ENCODE results near the gene TPM2. TPM values are rescaled to one million over a fixed set of nuclear protein-coding genes. Genes with fewer than 3 reads are reported as not detected.

Gene TPM2
- total and polyA plus RNA-seq, 8 donors, result 11.3 to 227 (median 23.4) TPM

DNA sequence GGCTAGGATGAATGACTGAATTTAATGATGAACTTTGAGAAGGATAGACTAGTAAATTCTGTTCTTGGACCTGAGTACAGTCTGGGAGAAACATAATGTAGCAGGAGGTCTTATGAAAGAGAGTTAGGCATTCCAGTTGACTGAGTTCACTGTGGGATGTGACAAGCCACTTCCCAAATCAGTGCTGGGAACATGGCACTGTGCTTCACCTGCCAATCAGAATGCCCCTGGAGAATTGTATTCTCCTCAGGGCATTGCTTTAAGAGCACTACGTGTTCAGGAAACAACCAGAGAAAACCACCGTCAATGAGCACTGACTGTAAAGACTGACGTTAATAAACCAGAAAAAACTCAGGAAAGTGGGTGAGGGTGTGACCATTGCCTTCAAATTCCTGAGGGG is 30.4 kb downstream of the TPM2 start:
- WGBS, 2 donors, result 58 to 60% methylated on average over 3 of the region's 3 CpGs
- H3K36me3 ChIP-seq, result no peaks in the 10 kb centered on the region
- intact Hi-C loops (cut with DNase I), result no loop called here
- TF ChIP-seq, protein P1, sequence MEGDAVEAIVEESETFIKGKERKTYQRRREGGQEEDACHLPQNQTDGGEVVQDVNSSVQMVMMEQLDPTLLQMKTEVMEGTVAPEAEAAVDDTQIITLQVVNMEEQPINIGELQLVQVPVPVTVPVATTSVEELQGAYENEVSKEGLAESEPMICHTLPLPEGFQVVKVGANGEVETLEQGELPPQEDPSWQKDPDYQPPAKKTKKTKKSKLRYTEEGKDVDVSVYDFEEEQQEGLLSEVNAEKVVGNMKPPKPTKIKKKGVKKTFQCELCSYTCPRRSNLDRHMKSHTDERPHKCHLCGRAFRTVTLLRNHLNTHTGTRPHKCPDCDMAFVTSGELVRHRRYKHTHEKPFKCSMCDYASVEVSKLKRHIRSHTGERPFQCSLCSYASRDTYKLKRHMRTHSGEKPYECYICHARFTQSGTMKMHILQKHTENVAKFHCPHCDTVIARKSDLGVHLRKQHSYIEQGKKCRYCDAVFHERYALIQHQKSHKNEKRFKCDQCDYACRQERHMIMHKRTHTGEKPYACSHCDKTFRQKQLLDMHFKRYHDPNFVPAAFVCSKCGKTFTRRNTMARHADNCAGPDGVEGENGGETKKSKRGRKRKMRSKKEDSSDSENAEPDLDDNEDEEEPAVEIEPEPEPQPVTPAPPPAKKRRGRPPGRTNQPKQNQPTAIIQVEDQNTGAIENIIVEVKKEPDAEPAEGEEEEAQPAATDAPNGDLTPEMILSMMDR (IDR thresholded peaks at IDR 0.05), result no peak
- FAIRE-seq, result no peak
- peak overlapping the region in 2 of 4 donors; percentile 95 to 97 for H3K4me3 ChIP-seq
- ATAC-seq, result no peak
- peak overlapping the region in 3 of 4 donors; percentile 94 to 100 (median 100) for H3K27ac ChIP-seq
- H3K27me3 ChIP-seq, result no peaks in the 10 kb centered on the region
- H3K9me3 ChIP-seq, result no peaks in the 10 kb centered on the region
- DNase-seq, result no peak
- H3K4me1 ChIP-seq, result peaks cover 23 to 29% (median 29%) of the 10 kb centered on the region in 3 donors

- Histone ChIP-seq H3K36me3 (no peaks in the 10 kb centered on the region), H3K4me3 (peak overlapping the region; percentile 76 to 97 (median 90)), H3K27ac (peak overlapping the region; percentile 94 to 100 (median 100)), H3K9me3 (no peaks in the 10 kb centered on the region), H3K4me1 (peaks cover 21 to 29% (median 29%) of the 10 kb centered on the region in 3 donors), H3K27me3 (no peaks in the 10 kb centered on the region)
- 0 to 1% methylated on average over 2 of the region's 2 CpGs for WGBS, 2 donors
- intact Hi-C loops (cut with DNase I), result no loop called here
- DNase-seq, result peak in 1 of 6 donors; percentile 57
- ATAC-seq, result peak; percentile 1 to 4 (median 2)
- TF ChIP-seq, protein P1 (IDR thresholded peaks at IDR 0.05), result no peak
- no peak for FAIRE-seq
These were observed 30.8 kb downstream of the TPM2 start for GRCh38 chr9:35658968-35659220.

DNA sequence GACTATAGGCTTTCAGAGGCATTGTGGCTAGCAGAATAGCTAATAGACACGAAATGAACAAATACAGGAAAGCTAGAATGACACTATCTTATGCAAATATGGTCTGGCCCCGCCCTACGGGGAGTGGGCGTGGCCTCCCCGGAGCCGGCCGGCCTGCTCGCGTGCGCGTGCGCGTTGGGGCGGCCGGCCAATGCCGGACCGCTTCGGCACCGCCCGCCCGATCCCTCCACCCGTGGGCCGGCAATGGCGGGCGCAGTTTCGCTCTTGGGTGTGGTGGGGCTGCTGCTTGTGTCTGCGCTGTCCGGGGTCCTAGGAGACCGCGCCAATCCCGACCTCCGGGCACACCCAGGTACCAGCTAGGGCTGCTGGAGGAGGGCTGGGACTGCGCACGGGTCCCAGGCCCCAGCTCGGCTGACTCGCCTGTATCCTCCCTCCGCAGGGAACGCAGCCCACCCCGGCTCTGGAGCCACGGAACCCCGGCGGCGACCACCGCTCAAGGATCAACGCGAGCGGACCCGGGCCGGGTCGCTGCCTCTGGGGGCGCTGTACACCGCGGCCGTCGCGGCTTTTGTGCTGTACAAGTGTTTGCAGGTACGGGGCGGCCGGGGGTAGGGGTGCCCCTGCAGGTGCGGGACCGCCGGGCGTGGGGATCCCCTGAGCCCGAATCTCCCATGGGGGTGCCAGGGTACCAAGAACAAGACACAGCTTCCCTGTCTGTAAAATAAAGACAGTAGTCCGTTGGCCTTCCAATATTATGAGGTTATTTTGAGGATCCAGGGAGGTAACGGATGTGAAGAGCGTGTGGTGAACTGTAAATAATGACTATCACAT is 31.4 kb downstream of the TPM2 start, which contains the start of gene CCDC107:
TSS of gene CCDC107 (plus strand) at position 156 of the 831 bp plus-strand sequence. CDS start at position 244, 88 bp downstream.
- TF ChIP-seq, protein P1 (IDR thresholded peaks at IDR 0.05), result peak; percentile 35 to 56 (median 42)
- H3K27me3 ChIP-seq, result no peaks in the 10 kb centered on the region
- H3K36me3 ChIP-seq, result no peaks in the 10 kb centered on the region
- peak within 1 kb of the TSS; percentile 76 to 97 (median 90) for H3K4me3 ChIP-seq
- intact Hi-C loops (cut with DNase I), result no loop called here
- WGBS, 2 donors, result 0 to 1% methylated on average over 67 of the region's 67 CpGs
- peaks cover 21 to 29% (median 29%) of the 10 kb centered on the region in 3 donors for H3K4me1 ChIP-seq
- DNase-seq (peak; percentile 79 to 95 (median 92)), FAIRE-seq (no peak), ATAC-seq (peak; percentile 79 to 89 (median 82))
- no peaks in the 10 kb centered on the region for H3K9me3 ChIP-seq
- H3K27ac ChIP-seq, result peak within 1 kb of the TSS; percentile 94 to 100 (median 100)

DNA sequence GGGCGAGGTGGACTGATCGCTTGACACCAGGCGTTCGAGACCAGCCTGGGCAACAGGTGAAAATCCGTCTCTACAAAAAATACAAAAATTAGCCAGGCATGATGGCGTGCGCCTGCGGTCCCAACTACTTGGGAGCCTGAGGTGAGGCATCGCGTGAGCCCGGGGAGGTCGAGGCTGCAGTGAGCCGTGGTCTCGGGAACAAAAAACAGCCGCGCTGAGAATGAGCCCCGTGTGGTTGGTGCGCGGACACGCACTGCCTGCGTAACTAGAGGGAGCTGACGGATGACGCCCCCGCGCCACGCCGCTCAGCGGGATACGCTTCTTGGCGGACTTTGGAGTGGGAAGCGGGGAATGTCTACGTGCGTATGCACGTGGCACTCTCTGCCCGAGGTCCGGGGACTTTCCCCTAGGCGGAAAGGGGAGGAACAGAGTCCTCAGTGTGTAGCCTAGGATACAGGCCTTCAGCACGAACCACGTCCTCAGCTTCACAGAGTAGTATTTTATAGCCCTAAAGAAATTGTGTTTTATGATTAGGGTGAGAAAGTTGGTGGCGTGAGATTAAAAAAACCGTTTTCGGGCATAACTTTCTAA is 32.1 kb downstream of the TPM2 start, which contains the start of gene RMRP:
TSS of gene RMRP (minus strand) at position 474 of the 591 bp plus-strand sequence.
- H3K36me3 ChIP-seq, result no peaks in the 10 kb centered on the region
- no peaks in the 10 kb centered on the region for H3K9me3 ChIP-seq
- H3K4me1 ChIP-seq, result peaks cover 21 to 34% (median 29%) of the 10 kb centered on the region in 3 donors
- H3K4me3 ChIP-seq, result peak within 1 kb of the TSS; percentile 76 to 97 (median 90)
- peak; percentile 92 to 99 (median 98) for DNase-seq
- peak; percentile 83 for FAIRE-seq
- intact Hi-C loops (cut with DNase I), result no loop called here
- peak within 1 kb of the TSS; percentile 94 to 100 (median 100) for H3K27ac ChIP-seq
- ATAC-seq, result peak; percentile 89 to 92 (median 90)
- TF ChIP-seq, protein P1 (IDR thresholded peaks at IDR 0.05), result peak in 2 of 4 donors; percentile 21 to 46
- 0% methylated on average over 42 of the region's 42 CpGs for WGBS, 2 donors
- H3K27me3 ChIP-seq, result no peaks in the 10 kb centered on the region
